H9 (cell line): ENCODE results near the gene CHID1. TPM values are rescaled to one million over a fixed set of nuclear protein-coding genes. Genes with fewer than 3 reads are reported as not detected.

Source experiments
- DNase-seq: peaks from one replicate; pipeline ENCODE4 v3.0.0-alpha.2; 2017
- H2AFZ ChIP-seq: one replicate; pipeline ENCODE4 v1.6.1; 2013; ENCODE audit warnings: mild to moderate bottlenecking, low read length, control low read depth, moderate library complexity
- H2AK5ac ChIP-seq: 2 replicates; pipeline ENCODE4 v1.6.1; 2013; ENCODE audit warnings: low read length, control low read depth, mixed read lengths; ENCODE audit not compliant: insufficient read length
- H2BK120ac ChIP-seq: one replicate; pipeline ENCODE4 v1.6.1; 2013; ENCODE audit warnings: low read depth, mild to moderate bottlenecking, low read length, control low read depth, inconsistent platforms; ENCODE audit not compliant: poor library complexity, severe bottlenecking
- H2BK12ac ChIP-seq: 2 replicates; pipeline ENCODE4 v1.6.1; 2013; ENCODE audit warnings: low read length, control low read depth, mixed read lengths, low read depth; ENCODE audit not compliant: insufficient read length
- H2BK15ac ChIP-seq: 2 replicates; pipeline ENCODE4 v1.6.1; 2013; ENCODE audit warnings: low read depth, low read length, control low read depth
- H2BK20ac ChIP-seq: one replicate; pipeline ENCODE4 v1.6.1; 2013; ENCODE audit warnings: low read depth, mild to moderate bottlenecking, low read length, control low read depth, inconsistent platforms; ENCODE audit not compliant: poor library complexity, severe bottlenecking
- H2BK5ac ChIP-seq: 2 replicates; pipeline ENCODE4 v1.6.1; 2013; ENCODE audit warnings: low read length, control low read depth, mixed read lengths; ENCODE audit not compliant: insufficient read length
- H3K14ac ChIP-seq: 2 replicates; pipeline ENCODE4 v1.6.1; 2013; ENCODE audit warnings: low read length, control low read depth; ENCODE audit not compliant: insufficient read depth
- H3K18ac ChIP-seq: 2 replicates; pipeline ENCODE4 v1.6.1; 2013; ENCODE audit warnings: low read depth, mild to moderate bottlenecking, mixed read lengths, low read length, control low read depth; ENCODE audit not compliant: insufficient read length
- H3K23ac ChIP-seq: 2 replicates; pipeline ENCODE4 v1.6.1; 2013; ENCODE audit warnings: low read length, control low read depth, mixed read lengths, low read depth; ENCODE audit not compliant: insufficient read length
- H3K23me2 ChIP-seq: 2 replicates; pipeline ENCODE4 v1.6.1; 2013; ENCODE audit warnings: low read depth, mild to moderate bottlenecking, mixed read lengths, low read length, control low read depth; ENCODE audit not compliant: insufficient read length, poor library complexity, severe bottlenecking
- H3K27ac ChIP-seq: 2 replicates; pipeline ENCODE4 v1.5.1; 2013; ENCODE audit warnings: low read length, control low read depth, mixed read lengths, low read depth; ENCODE audit not compliant: insufficient read length
- H3K27me3 ChIP-seq: 2 replicates; pipeline ENCODE4 v1.6.1; 2013; ENCODE audit warnings: low read length, control low read depth, inconsistent platforms; ENCODE audit not compliant: insufficient read depth
- H3K4ac ChIP-seq: 2 replicates; pipeline ENCODE4 v1.6.1; 2013; ENCODE audit warnings: low read depth, mild to moderate bottlenecking, control low read depth, inconsistent platforms, low read length, moderate library complexity
- H3K4me1 ChIP-seq: 2 replicates; pipeline ENCODE4 v1.6.1; 2013; ENCODE audit warnings: low read length, control low read depth, inconsistent platforms; ENCODE audit not compliant: insufficient read depth
- H3K4me2 ChIP-seq: 2 replicates; pipeline ENCODE4 v1.6.1; 2013; ENCODE audit warnings: low read length, control low read depth, mixed read lengths; ENCODE audit not compliant: insufficient read length, insufficient read depth
- H3K56ac ChIP-seq: 2 replicates; pipeline ENCODE4 v1.6.1; 2013; ENCODE audit warnings: low read depth, mild to moderate bottlenecking, mixed read lengths, low read length, control low read depth; ENCODE audit not compliant: insufficient read length
- H3K79me1 ChIP-seq: 2 replicates; pipeline ENCODE4 v1.6.1; 2013; ENCODE audit warnings: low read depth, mild to moderate bottlenecking, moderate library complexity, low read length, control low read depth, inconsistent platforms; ENCODE audit not compliant: insufficient read depth, poor library complexity, severe bottlenecking
- H3K79me2 ChIP-seq: 2 replicates; pipeline ENCODE4 v1.6.1; 2013; ENCODE audit warnings: low read length, control low read depth, inconsistent platforms; ENCODE audit not compliant: insufficient read depth
- H3K9ac ChIP-seq: 2 replicates; pipeline ENCODE4 v1.6.1; 2013; ENCODE audit warnings: low read length, control low read depth, mixed read lengths; ENCODE audit not compliant: insufficient read length; ENCODE audit errors: extremely low read depth
- H3K9me3 ChIP-seq: one replicate; pipeline ENCODE4 v1.6.1; 2013; ENCODE audit warnings: low read depth, low read length, inconsistent platforms; ENCODE audit not compliant: control insufficient read depth
- H3T11ph ChIP-seq: one replicate; pipeline ENCODE4 v1.6.1; 2013; ENCODE audit warnings: mild to moderate bottlenecking, low read length, control low read depth, inconsistent platforms
- H4K20me1 ChIP-seq: one replicate; pipeline ENCODE4 v1.6.1; 2013; ENCODE audit not compliant: control insufficient read depth, insufficient read length, insufficient read depth
- H4K5ac ChIP-seq: 2 replicates; pipeline ENCODE4 v1.6.1; 2013; ENCODE audit warnings: low read depth, mild to moderate bottlenecking, mixed read lengths, low read length, control low read depth; ENCODE audit not compliant: insufficient read length
- H4K8ac ChIP-seq: replicated peaks from 2 replicates; pipeline ENCODE4 v1.6.1; 2013; ENCODE audit warnings: low read length, control low read depth, mixed read lengths, low read depth; ENCODE audit not compliant: insufficient read length
- H4K91ac ChIP-seq: 2 replicates; pipeline ENCODE4 v1.6.1; 2013; ENCODE audit warnings: low read depth, mild to moderate bottlenecking, moderate library complexity, mixed read lengths, low read length, control low read depth; ENCODE audit not compliant: insufficient read length
- H3K27ac Mint-ChIP-seq, 3 experiments: 2 replicates in 2 of 3; 3 replicates in 1 of 3; pipeline ENCODE4 v1.8.0; 2020 to 2021; ENCODE audit warnings: mixed read lengths in 3 of 3, mild to moderate bottlenecking in 1 of 3, moderate library complexity in 1 of 3
- H3K27me3 Mint-ChIP-seq: 2 replicates; pipeline ENCODE4 v1.8.0; 2021; ENCODE audit warnings: low read depth, mild to moderate bottlenecking, moderate library complexity, mixed read lengths
- H3K36me3 Mint-ChIP-seq, 3 experiments: 2 replicates in 2 of 3; 3 replicates in 1 of 3; pipeline ENCODE4 v1.8.0; 2020 to 2021; ENCODE audit warnings: low read depth in 3 of 3, mixed read lengths in 3 of 3; ENCODE audit not compliant: insufficient read depth in 1 of 3
- H3K4me1 Mint-ChIP-seq, 2 experiments: 2 replicates each; pipeline ENCODE4 v1.8.0; 2020; ENCODE audit warnings: mixed read lengths in 2 of 2
- H3K4me3 Mint-ChIP-seq, 2 experiments: 2 replicates in 1 of 2; 3 replicates in 1 of 2; pipeline ENCODE4 v1.8.0; 2020 to 2021; ENCODE audit warnings: mild to moderate bottlenecking in 2 of 2, mixed read lengths in 2 of 2, moderate library complexity in 1 of 2
- H3K9me3 Mint-ChIP-seq, 2 experiments: 2 replicates in 1 of 2; 3 replicates in 1 of 2; pipeline ENCODE4 v1.8.0; 2020; ENCODE audit warnings: mild to moderate bottlenecking in 2 of 2, mixed read lengths in 2 of 2, moderate library complexity in 1 of 2
- WGBS: extraction: QIAGEN DNeasy Blood & Tissue Kit; methylation state at CpG from one replicate; pipeline ENCODE4 v1.1.7; 2013; ENCODE audit warnings: missing lambda C conversion rate, low lambda C conversion rate, mixed read lengths; ENCODE audit not compliant: insufficient read length; ENCODE audit errors: extremely low coverage; 5-methylcytosine and 5-hydroxymethylcytosine counted together
- total RNA-seq: library from RNA; stranded (reverse); gene quantifications from 2 replicates; pipeline ENCODE4 v1.2.1, GENCODE V29; 2021
- TF ChIP-seq, protein P1 (sequence below): fragments of 200-600 bp; sonication (generic); conservative IDR thresholded peaks from 3 replicates; pipeline ENCODE4 v1.8.0; 2021; ENCODE audit warnings: antibody characterized with exemption, mild to moderate bottlenecking

Gene CHID1
- total RNA-seq, 1 experiment from 2014 or later: 89.4 TPM

DNA sequence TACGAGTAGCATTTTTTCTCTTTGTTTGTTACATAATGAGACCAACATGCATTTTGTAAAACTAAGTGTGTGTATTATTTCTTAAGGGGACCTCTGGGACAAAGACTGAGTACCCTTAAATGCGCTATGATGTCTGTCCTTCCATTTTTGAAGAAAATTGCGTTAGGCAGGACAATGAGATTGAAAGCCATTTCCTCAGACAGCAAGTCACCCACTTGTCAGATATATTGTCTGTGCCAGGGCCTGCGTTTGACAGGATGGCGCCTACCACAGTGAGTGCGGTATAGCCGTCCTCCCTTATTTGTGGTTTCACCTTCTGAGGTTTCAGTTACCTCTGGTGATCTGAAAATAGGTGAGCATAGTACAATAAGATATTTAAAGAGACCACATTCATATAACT lies 17.3 kb upstream of the CHID1 start:
- no peak overlapping the region for H3K23ac ChIP-seq
- no peak overlapping the region for H2AFZ ChIP-seq
- H3K27ac ChIP-seq: no peak overlapping the region
- peaks cover 6% of the 10 kb centered on the region; the same call in 1 of the 2 replicates for H3K4me1 ChIP-seq
- H3K4ac ChIP-seq: no peak overlapping the region
- peaks cover 4 to 14% (median 12%) of the 10 kb centered on the region in 3 experiments; a peak in 5 of 7 replicates for H3K36me3 Mint-ChIP-seq
- no peak overlapping the region; a peak in 1 of 5 replicates for H3K4me3 Mint-ChIP-seq
- no peak overlapping the region for H3K18ac ChIP-seq
- peaks cover 13% of the 10 kb centered on the region for H3K79me1 ChIP-seq
- no peak overlapping the region for H2BK15ac ChIP-seq
- H2AK5ac ChIP-seq: no peak overlapping the region
- H3K27me3 ChIP-seq: no peaks in the 10 kb centered on the region
- H3K27ac Mint-ChIP-seq: no peak overlapping the region
- no peak overlapping the region for H4K5ac ChIP-seq
- H4K8ac ChIP-seq: no peak overlapping the region
- peaks cover 7% of the 10 kb centered on the region for H3K23me2 ChIP-seq
- TF ChIP-seq, protein P1, sequence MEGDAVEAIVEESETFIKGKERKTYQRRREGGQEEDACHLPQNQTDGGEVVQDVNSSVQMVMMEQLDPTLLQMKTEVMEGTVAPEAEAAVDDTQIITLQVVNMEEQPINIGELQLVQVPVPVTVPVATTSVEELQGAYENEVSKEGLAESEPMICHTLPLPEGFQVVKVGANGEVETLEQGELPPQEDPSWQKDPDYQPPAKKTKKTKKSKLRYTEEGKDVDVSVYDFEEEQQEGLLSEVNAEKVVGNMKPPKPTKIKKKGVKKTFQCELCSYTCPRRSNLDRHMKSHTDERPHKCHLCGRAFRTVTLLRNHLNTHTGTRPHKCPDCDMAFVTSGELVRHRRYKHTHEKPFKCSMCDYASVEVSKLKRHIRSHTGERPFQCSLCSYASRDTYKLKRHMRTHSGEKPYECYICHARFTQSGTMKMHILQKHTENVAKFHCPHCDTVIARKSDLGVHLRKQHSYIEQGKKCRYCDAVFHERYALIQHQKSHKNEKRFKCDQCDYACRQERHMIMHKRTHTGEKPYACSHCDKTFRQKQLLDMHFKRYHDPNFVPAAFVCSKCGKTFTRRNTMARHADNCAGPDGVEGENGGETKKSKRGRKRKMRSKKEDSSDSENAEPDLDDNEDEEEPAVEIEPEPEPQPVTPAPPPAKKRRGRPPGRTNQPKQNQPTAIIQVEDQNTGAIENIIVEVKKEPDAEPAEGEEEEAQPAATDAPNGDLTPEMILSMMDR: no peak
- no peak overlapping the region for H2BK20ac ChIP-seq
- peaks cover 25 to 30% of the 10 kb centered on the region in 2 experiments for H3K4me1 Mint-ChIP-seq
- H2BK5ac ChIP-seq: no peak overlapping the region
- no peaks in the 10 kb centered on the region for H3K9me3 Mint-ChIP-seq
- no peak overlapping the region for H3T11ph ChIP-seq
- H2BK12ac ChIP-seq: no peak overlapping the region
- H4K20me1 ChIP-seq: no peaks in the 10 kb centered on the region
- no peak overlapping the region for H2BK120ac ChIP-seq
- no peak for DNase-seq
- H4K91ac ChIP-seq: no peak overlapping the region
- H3K9me3 ChIP-seq: no peaks in the 10 kb centered on the region
- no CpG with 5 or more reads among the region's 7 CpGs for WGBS
- no peak overlapping the region for H3K4me2 ChIP-seq
- H3K56ac ChIP-seq: no peak overlapping the region
- H3K27me3 Mint-ChIP-seq: peaks cover 1% of the 10 kb centered on the region; the same call in 1 of the 2 replicates
- H3K79me2 ChIP-seq: peaks cover 15% of the 10 kb centered on the region; the same call in 1 of the 2 replicates
- no peak overlapping the region for H3K14ac ChIP-seq
- H3K9ac ChIP-seq: no peak overlapping the region
